Tibial artery (tissue), 4 donors: ENCODE results near the gene SMARCE1.

Source experiments
- DNase-seq, 2 donors: peaks; one replicate each; pipeline ENCODE4 v3.0.0-alpha.2; 2019
- H3K27ac ChIP-seq, 2 donors: fragments of 200-600 bp; sonication (generic) in 1 of 2; 1 replicate in 1 of 2; 2 replicates in 1 of 2; pipeline ENCODE4 v1.5.1; 2018 to 2019; ENCODE audit warnings: mild to moderate bottlenecking in 1 of 2
- H3K27me3 ChIP-seq, 2 donors: fragments of 200-600 bp; sonication (generic) in 1 of 2; one replicate each; pipeline versions ENCODE4 v1.5.1 to v1.6.0; 2016 to 2019
- H3K36me3 ChIP-seq, 3 donors: fragments of 200-600 bp; sonication (generic) in 2 of 3; one replicate each; pipeline ENCODE4 v1.5.1; 2016 to 2019; ENCODE audit warnings: mild to moderate bottlenecking in 2 of 3
- H3K4me1 ChIP-seq, 4 donors: fragments of 200-600 bp; sonication (generic) in 2 of 4; 1 replicate in 3 of 4; 2 replicates in 1 of 4; pipeline ENCODE4 v1.5.1; 2016 to 2019
- H3K4me3 ChIP-seq, 2 donors: fragments of 200-600 bp; sonication (generic) in 1 of 2; 1 replicate in 1 of 2; 2 replicates in 1 of 2; pipeline ENCODE4 v1.5.1; 2018 to 2019; ENCODE audit warnings: mild to moderate bottlenecking in 2 of 2
- H3K9me3 ChIP-seq, 3 donors: fragments of 200-600 bp; sonication (generic) in 1 of 3; one replicate each; pipeline ENCODE4 v1.5.1; 2016 to 2019
- intact Hi-C: fragments of 100-400 bp; cut with DNase I; formaldehyde crosslinking; loops from one replicate; pipeline ENCODE4 v1.15.0; 2023; ENCODE audit warnings: low total_unique reads
- TF ChIP-seq, protein P1 (sequence below), 2 experiments: fragments of 200-600 bp in 1 of 2; fragments of 450-650 bp in 1 of 2; IDR thresholded peaks; one replicate each; pipeline ENCODE4 v1.5.1; 2017 to 2019; ENCODE audit warnings: antibody characterized with exemption in 2 of 2, mild to moderate bottlenecking in 1 of 2, moderate library complexity in 1 of 2

SMARCE1 gene

DNA sequence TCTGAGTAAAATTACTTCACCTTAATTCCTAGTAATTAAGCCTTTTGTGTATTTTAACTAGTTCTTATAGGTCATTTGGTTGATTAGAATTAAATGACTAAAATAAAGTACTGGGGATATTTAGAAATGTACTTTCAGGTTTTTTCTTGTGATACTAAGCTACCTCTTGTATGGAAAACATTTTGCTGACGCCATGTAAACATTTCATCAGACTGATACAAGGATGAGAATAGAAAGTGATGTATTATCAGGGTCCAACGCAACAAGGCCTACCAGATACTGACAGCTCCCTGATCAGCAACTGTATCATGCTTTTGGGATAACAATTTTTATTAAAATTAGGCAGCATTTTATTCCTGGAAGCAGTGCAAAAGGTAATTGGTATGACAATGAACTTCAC, 1.7 kb downstream of the SMARCE1 start:
- Histone ChIP-seq H3K4me1 (peaks cover 0 to 31% (median 24%) of the 10 kb centered on the region in 4 donors), H3K27me3 (no peaks in the 10 kb centered on the region), H3K9me3 (no peaks in the 10 kb centered on the region), H3K36me3 (peaks cover 10 to 42% (median 15%) of the 10 kb centered on the region in 3 donors), H3K4me3 (peak overlapping the region in 1 of 2 donors; percentile 77), H3K27ac (no peak overlapping the region)
- intact Hi-C loops: no loop called here
- TF ChIP-seq, protein P1, sequence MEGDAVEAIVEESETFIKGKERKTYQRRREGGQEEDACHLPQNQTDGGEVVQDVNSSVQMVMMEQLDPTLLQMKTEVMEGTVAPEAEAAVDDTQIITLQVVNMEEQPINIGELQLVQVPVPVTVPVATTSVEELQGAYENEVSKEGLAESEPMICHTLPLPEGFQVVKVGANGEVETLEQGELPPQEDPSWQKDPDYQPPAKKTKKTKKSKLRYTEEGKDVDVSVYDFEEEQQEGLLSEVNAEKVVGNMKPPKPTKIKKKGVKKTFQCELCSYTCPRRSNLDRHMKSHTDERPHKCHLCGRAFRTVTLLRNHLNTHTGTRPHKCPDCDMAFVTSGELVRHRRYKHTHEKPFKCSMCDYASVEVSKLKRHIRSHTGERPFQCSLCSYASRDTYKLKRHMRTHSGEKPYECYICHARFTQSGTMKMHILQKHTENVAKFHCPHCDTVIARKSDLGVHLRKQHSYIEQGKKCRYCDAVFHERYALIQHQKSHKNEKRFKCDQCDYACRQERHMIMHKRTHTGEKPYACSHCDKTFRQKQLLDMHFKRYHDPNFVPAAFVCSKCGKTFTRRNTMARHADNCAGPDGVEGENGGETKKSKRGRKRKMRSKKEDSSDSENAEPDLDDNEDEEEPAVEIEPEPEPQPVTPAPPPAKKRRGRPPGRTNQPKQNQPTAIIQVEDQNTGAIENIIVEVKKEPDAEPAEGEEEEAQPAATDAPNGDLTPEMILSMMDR (IDR thresholded peaks at IDR 0.05): no peak
- no peak for DNase-seq

DNA sequence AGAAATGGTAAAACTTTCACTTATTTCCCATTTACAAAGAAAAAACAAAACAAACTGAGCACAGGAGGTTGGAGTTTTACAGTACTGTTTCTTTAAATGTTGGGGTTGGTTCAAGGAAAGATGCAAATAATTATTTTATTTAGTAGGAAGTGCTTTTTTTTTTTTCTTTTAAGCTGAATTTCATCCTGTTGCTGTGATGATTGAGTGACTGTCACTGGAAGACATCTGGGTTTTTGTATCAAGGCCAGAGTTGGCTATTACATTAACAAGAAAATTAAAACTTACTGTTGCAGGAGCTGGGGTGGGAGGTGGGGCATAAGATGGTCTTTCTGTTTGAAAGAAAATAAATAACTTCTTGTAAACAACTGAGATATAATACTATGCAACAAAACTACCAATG, 2.3 kb downstream of the SMARCE1 start:
- peaks cover 12 to 47% (median 17%) of the 10 kb centered on the region in 3 donors for H3K36me3 ChIP-seq
- DNase-seq: no peak
- H3K4me3 ChIP-seq: no peak overlapping the region
- no peaks in the 10 kb centered on the region for H3K27me3 ChIP-seq
- intact Hi-C loops: no loop called here
- TF ChIP-seq, protein P1 (IDR thresholded peaks at IDR 0.05): no peak
- H3K9me3 ChIP-seq: no peaks in the 10 kb centered on the region
- H3K4me1 ChIP-seq: peaks cover 0 to 31% (median 24%) of the 10 kb centered on the region in 4 donors
- H3K27ac ChIP-seq: no peak overlapping the region

DNA sequence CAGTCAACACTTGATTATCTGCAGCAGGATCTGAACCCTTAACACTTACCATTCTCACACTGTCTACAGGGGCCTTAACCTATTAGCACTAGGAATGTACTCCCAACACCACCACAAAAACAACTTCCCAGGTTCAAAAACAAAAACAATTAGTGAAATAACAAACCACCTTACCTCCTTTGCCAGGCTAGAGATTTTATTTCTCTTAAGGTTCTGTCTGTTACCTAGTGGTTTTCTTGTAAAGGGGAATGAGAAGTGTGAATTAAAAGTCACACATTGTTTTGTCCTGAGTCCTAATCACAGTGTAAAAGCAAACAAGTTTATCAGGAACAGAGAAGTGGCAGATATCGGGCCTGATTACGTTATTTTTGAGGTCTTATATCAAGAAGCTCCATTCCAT, 9.7 kb downstream of the SMARCE1 start:
- Histone ChIP-seq H3K27ac (no peak overlapping the region), H3K9me3 (no peaks in the 10 kb centered on the region), H3K4me1 (no peaks in the 10 kb centered on the region), H3K36me3 (peaks cover 50 to 83% (median 61%) of the 10 kb centered on the region in 3 donors), H3K4me3 (no peak overlapping the region), H3K27me3 (no peaks in the 10 kb centered on the region)
- no peak for DNase-seq
- intact Hi-C loops: no loop called here
- TF ChIP-seq, protein P1 (IDR thresholded peaks at IDR 0.05): no peak

DNA sequence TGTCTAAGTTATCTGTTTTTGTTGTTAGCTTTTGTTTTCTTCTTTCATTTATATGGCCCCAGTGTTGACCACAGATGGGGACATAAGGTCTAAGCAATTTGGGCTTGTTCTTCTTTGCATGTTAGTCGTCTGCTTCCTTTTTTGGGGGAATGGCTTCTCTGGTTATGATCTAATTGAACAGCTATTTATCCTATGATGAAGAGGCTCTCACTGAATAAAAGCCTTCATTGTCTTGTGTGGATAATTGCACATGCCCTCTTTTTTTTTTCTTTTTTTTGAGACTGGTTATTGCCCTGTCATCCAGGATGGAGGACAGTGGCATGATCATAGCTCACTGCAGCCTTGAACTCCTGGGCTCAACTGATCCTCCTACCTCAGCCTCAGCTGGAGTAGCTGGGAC, 13.7 kb downstream of the SMARCE1 start:
- Histone ChIP-seq H3K27me3 (no peaks in the 10 kb centered on the region), H3K4me1 (no peaks in the 10 kb centered on the region), H3K4me3 (no peak overlapping the region), H3K27ac (no peak overlapping the region), H3K9me3 (no peaks in the 10 kb centered on the region), H3K36me3 (peaks cover 67 to 84% (median 79%) of the 10 kb centered on the region in 3 donors)
- DNase-seq: no peak
- intact Hi-C loops: no loop called here
- TF ChIP-seq, protein P1 (IDR thresholded peaks at IDR 0.05): no peak

DNA sequence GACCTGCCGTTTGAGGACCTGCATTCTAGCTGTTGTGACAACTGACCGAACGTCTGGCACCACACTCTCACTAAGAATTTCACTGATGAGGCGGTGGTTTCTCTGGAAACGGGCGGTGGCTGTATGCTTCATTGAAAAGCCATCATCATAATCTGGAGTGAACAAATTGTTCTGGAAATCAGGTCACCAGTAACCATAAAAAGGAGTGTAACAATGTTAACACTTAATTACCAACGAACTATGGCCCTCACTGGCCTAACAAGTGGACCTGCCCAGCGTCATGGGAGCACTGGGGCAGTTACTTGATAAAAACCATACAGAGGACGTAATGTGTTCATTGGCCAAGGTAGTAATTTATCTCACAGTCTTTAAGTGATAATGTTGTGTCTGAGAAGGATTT, 15.4 kb downstream of the SMARCE1 start:
- Histone ChIP-seq H3K36me3 (peaks cover 72 to 95% (median 81%) of the 10 kb centered on the region in 3 donors), H3K9me3 (no peaks in the 10 kb centered on the region), H3K27ac (no peak overlapping the region), H3K4me1 (no peaks in the 10 kb centered on the region), H3K27me3 (no peaks in the 10 kb centered on the region), H3K4me3 (no peak overlapping the region)
- DNase-seq: no peak
- TF ChIP-seq, protein P1 (IDR thresholded peaks at IDR 0.05): no peak
- intact Hi-C loops: no loop called here

DNA sequence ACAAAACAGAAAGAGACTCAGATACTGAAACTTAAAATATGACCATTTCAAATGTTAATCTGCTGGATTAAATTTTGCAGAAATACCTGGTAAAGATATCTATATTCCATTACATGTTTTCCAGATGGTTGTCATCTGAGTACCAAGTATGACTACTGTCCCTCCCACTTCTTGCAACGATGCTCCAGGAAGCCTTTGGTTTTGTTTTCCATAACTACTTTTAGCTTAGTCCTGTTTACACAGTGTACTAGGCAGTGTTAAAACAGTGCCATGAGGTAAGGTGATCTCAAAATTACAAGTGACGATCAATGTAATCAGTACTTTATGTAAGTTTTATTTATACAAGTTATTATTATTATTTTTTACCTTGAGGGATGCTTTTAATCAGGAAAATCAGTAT, 17.8 kb downstream of the SMARCE1 start:
- no peaks in the 10 kb centered on the region for H3K4me1 ChIP-seq
- H3K27ac ChIP-seq: no peak overlapping the region
- no peak for DNase-seq
- H3K27me3 ChIP-seq: no peaks in the 10 kb centered on the region
- no peaks in the 10 kb centered on the region for H3K9me3 ChIP-seq
- H3K4me3 ChIP-seq: no peak overlapping the region
- TF ChIP-seq, protein P1 (IDR thresholded peaks at IDR 0.05): no peak
- intact Hi-C loops: no loop called here
- peaks cover 49 to 75% (median 59%) of the 10 kb centered on the region in 3 donors for H3K36me3 ChIP-seq
